MM.1S (cell line): ENCODE measurements around the gene SEMA3C.

ENCODE experiments used
- DNase-seq: peaks from one replicate; pipeline ENCODE4 v3.0.0-alpha.2; 2015
- H2AFZ ChIP-seq: fragments of 300-600 bp; sonication (generic); 2 replicates; pipeline ENCODE4 v1.6.0; 2016; ENCODE audit warnings: antibody characterized with exemption, low read length
- H3F3A ChIP-seq: fragments of 300-600 bp; sonication (generic); 2 replicates; pipeline ENCODE4 v1.6.1; 2016; ENCODE audit warnings: mild to moderate bottlenecking, antibody characterized with exemption, low read length, moderate library complexity, mixed read lengths; ENCODE audit not compliant: insufficient read depth
- H3K27ac ChIP-seq: fragments of 300-600 bp; sonication (generic); 2 replicates; pipeline ENCODE4 v1.5.1; 2016; ENCODE audit warnings: mild to moderate bottlenecking, low read length
- H3K27me3 ChIP-seq: fragments of 300-600 bp; sonication (generic); replicated peaks from 2 replicates; pipeline ENCODE4 v1.6.0; 2016; ENCODE audit warnings: low read length; ENCODE audit not compliant: insufficient read depth
- H3K36me3 ChIP-seq: fragments of 300-600 bp; sonication (generic); replicated peaks from 2 replicates; pipeline ENCODE4 v1.6.1; 2016; ENCODE audit warnings: mild to moderate bottlenecking, low read length, mixed read lengths; ENCODE audit not compliant: insufficient read depth
- H3K4me1 ChIP-seq: fragments of 300-600 bp; sonication (generic); 2 replicates; pipeline ENCODE4 v1.6.1; 2016; ENCODE audit warnings: low read length, mixed read lengths
- H3K4me2 ChIP-seq: fragments of 300-600 bp; sonication (generic); 2 replicates; pipeline ENCODE4 v1.6.0; 2016; ENCODE audit warnings: low read depth, low read length
- H3K4me3 ChIP-seq: fragments of 300-600 bp; sonication (generic); 2 replicates; pipeline ENCODE4 v1.5.1; 2016; ENCODE audit warnings: low read length, mixed read lengths
- H3K79me2 ChIP-seq: fragments of 300-600 bp; sonication (generic); 2 replicates; pipeline ENCODE4 v1.6.1; 2016; ENCODE audit warnings: mixed run types, low read length, mixed read lengths
- H3K9ac ChIP-seq: fragments of 300-600 bp; sonication (generic); 2 replicates; pipeline ENCODE4 v1.6.1; 2016; ENCODE audit warnings: low read length, mixed read lengths
- H3K9me2 ChIP-seq: fragments of 300-600 bp; sonication (generic); replicated peaks from 2 replicates; pipeline ENCODE4 v1.6.1; 2016; ENCODE audit warnings: mild to moderate bottlenecking, low read length, mixed read lengths; ENCODE audit not compliant: insufficient read depth
- H3K9me3 ChIP-seq: fragments of 300-600 bp; sonication (generic); replicated peaks from 2 replicates; pipeline ENCODE4 v1.6.1; 2016; ENCODE audit warnings: mild to moderate bottlenecking, low read length, mixed read lengths; ENCODE audit not compliant: insufficient read depth
- H4K20me1 ChIP-seq: fragments of 300-600 bp; sonication (generic); 2 replicates; pipeline ENCODE4 v1.6.1; 2016; ENCODE audit warnings: mild to moderate bottlenecking, low read length, moderate library complexity, mixed read lengths; ENCODE audit not compliant: insufficient read depth
- EZH2 ChIP-seq: fragments of 300-600 bp; sonication (generic); optimal IDR thresholded peaks from 2 replicates; pipeline ENCODE3; 2017; ENCODE audit warnings: low read depth, mild to moderate bottlenecking, antibody characterized with exemption, low read length, mixed read lengths
- EZH2phosphoT487 ChIP-seq: fragments of 300-600 bp; sonication (generic); IDR thresholded peaks from 2 replicates; pipeline ENCODE4 v1.6.1; 2018; ENCODE audit warnings: antibody characterized with exemption, low read length
- TF ChIP-seq, protein P1 (sequence below): fragments of 300-600 bp; sonication (generic); IDR thresholded peaks from 2 replicates; pipeline ENCODE4 v1.5.1; 2016; ENCODE audit warnings: antibody characterized with exemption, low read length, mixed read lengths

SEMA3C gene

DNA sequence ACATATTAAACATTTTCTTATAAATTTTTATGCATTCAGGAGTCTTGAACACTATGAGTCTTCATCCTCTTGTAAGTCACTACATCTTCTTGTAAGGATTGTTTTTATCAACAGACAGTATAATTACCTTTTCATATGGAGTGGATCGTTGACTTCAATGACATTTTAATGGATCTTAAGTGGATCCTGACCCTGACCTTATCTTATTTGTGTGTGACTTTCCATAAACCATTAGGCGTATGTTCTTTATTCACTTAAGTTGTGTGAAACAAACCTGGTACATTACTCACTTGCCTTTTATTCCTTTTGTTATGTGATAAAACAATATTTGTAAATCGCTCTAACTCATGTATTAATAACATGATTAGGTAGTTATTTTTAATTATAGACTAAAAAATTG is 18.5 kb upstream of the SEMA3C start:
- H3F3A ChIP-seq = no peaks in the 10 kb centered on the region
- no peaks in the 10 kb centered on the region for H3K79me2 ChIP-seq
- H3K4me3 ChIP-seq = no peak overlapping the region
- no peak overlapping the region for H3K27ac ChIP-seq
- no peaks in the 10 kb centered on the region for H3K4me1 ChIP-seq
- H3K36me3 ChIP-seq = no peaks in the 10 kb centered on the region
- no peak overlapping the region for H2AFZ ChIP-seq
- H4K20me1 ChIP-seq = no peaks in the 10 kb centered on the region
- no peaks in the 10 kb centered on the region for H3K9me2 ChIP-seq
- no peak overlapping the region for H3K9ac ChIP-seq
- no peaks in the 10 kb centered on the region for H3K27me3 ChIP-seq
- no peak for DNase-seq
- H3K9me3 ChIP-seq = no peaks in the 10 kb centered on the region
- H3K4me2 ChIP-seq = no peak overlapping the region
- TF ChIP-seq EZH2 = no peak
- no peak for TF ChIP-seq EZH2phosphoT487
- TF ChIP-seq, protein P1, sequence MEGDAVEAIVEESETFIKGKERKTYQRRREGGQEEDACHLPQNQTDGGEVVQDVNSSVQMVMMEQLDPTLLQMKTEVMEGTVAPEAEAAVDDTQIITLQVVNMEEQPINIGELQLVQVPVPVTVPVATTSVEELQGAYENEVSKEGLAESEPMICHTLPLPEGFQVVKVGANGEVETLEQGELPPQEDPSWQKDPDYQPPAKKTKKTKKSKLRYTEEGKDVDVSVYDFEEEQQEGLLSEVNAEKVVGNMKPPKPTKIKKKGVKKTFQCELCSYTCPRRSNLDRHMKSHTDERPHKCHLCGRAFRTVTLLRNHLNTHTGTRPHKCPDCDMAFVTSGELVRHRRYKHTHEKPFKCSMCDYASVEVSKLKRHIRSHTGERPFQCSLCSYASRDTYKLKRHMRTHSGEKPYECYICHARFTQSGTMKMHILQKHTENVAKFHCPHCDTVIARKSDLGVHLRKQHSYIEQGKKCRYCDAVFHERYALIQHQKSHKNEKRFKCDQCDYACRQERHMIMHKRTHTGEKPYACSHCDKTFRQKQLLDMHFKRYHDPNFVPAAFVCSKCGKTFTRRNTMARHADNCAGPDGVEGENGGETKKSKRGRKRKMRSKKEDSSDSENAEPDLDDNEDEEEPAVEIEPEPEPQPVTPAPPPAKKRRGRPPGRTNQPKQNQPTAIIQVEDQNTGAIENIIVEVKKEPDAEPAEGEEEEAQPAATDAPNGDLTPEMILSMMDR = no peak

DNA sequence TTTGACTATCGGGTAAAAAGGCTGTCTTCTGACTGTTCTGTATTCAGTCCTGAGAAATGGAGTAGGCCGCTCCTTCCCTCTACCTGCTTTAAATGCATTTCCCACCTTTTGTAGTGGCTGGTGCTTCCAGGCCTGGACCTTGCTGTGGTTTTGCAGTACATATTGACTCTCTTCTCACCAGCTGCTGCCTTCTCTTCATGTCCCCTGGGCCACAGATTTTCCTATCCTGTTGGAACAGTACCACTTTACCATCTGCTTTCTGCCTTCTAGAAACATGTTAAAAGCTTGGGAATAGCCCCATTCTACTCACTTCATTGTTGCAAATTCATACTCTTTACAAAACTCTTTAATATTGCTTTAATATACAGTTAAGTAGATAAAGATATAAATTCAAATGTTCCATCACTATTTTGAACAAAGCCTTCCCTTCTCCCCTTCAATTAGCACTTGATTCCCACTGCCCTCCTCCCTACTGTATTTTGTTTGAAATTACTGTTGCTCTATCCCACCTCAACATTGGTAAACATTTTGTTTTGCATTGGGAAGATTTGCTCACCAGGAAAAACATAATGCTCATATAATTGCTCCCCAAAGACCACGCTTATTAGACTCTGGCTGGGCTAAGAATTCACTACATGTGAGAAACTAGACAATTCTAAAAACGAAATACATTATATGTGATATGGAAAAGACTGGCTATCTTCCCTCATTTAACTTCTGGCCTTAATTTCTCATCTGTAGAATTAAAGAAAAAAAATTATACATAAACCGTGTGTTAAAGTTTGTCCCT is 17.3 kb upstream of the SEMA3C start:
- TF ChIP-seq, protein P1 = no peak
- no peak for TF ChIP-seq EZH2phosphoT487
- TF ChIP-seq EZH2 = no peak
- no peaks in the 10 kb centered on the region for H3K27me3 ChIP-seq

DNA sequence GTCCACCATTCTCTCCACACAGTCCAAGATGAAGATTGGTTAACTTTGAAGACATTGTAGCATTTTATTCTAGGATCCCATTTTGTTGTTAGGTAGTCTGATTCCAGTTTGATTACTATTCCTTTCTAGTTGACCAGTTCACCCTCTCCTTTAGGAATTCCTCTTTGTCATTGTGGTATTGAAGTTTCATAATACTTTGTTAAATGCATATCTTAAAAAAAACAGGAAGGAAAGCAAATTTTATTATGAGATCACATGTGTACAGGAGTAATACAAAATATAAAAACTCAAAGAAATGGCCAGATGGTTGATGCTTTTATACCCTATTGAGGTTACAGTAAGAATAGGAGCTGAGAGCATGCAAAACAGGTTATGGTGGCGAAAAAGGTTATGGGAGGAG is 15.5 kb upstream of the SEMA3C start:
- H3K36me3 ChIP-seq = no peaks in the 10 kb centered on the region
- H3K9me2 ChIP-seq = no peaks in the 10 kb centered on the region
- no peak for DNase-seq
- H4K20me1 ChIP-seq = no peaks in the 10 kb centered on the region
- no peaks in the 10 kb centered on the region for H3K79me2 ChIP-seq
- H3K4me2 ChIP-seq = no peak overlapping the region
- no peak overlapping the region for H2AFZ ChIP-seq
- no peaks in the 10 kb centered on the region for H3K4me1 ChIP-seq
- no peaks in the 10 kb centered on the region for H3K27me3 ChIP-seq
- no peak overlapping the region for H3K9ac ChIP-seq
- no peak overlapping the region for H3K27ac ChIP-seq
- H3F3A ChIP-seq = no peaks in the 10 kb centered on the region
- H3K4me3 ChIP-seq = no peak overlapping the region
- TF ChIP-seq, protein P1 = no peak
- TF ChIP-seq EZH2 = no peak
- TF ChIP-seq EZH2phosphoT487 = no peak
- H3K9me3 ChIP-seq = no peaks in the 10 kb centered on the region

More for the DNA sequence above, 17.3 kb upstream of the SEMA3C start:
- H3K4me1 ChIP-seq = no peaks in the 10 kb centered on the region
- H2AFZ ChIP-seq = no peak overlapping the region
- no peaks in the 10 kb centered on the region for H3K9me3 ChIP-seq
- DNase-seq = no peak
- H3K9me2 ChIP-seq = no peaks in the 10 kb centered on the region
- no peak overlapping the region for H3K4me3 ChIP-seq
- no peaks in the 10 kb centered on the region for H3F3A ChIP-seq
- no peak overlapping the region for H3K27ac ChIP-seq
- H3K4me2 ChIP-seq = no peak overlapping the region
- no peaks in the 10 kb centered on the region for H3K36me3 ChIP-seq
- no peaks in the 10 kb centered on the region for H3K79me2 ChIP-seq
- no peak overlapping the region for H3K9ac ChIP-seq
- no peaks in the 10 kb centered on the region for H4K20me1 ChIP-seq
